Measurements from ENCODE around the gene TTC39A.

DNA sequence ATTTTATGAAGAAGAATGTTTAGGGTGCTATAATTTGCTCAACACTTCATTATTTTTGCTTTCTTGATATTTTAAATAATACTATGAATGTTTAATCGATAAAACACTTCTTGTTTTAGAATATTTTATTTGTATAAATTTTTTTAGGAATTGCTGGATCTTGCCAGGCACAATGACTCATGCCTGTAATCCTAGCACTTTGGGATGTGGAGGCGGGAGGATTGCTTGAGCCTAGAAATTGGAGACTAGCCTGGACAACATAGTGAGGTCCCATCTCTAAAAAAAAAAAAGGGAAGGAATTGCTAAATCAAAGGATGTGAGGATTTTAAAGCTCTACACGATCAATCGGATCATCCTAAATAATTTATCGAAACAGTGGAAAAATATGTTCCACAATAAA lies 76.7 kb downstream of the TTC39A start:
- TF ChIP-seq CTCF (optimal IDR thresholded peaks at IDR 0.05 in 1 of 3, IDR thresholded peaks at IDR 0.05 in 1 of 3, conservative IDR thresholded peaks at IDR 0.05 in 1 of 3; ENCODE audit: extremely low read depth in 1 of 3, insufficient read depth in 2 of 3, low read length in 3 of 3), result no peak
- no peak for TF ChIP-seq EZH2 (IDR thresholded peaks at IDR 0.05; ENCODE audit: low read length)

Measured in keratinocyte (primary cell).